LNCAP (cell line): ENCODE results near the gene SLC26A8.

Experiments used
- TF ChIP-seq, protein P1 (sequence below): fragments of 450-650 bp; IDR thresholded peaks from 2 replicates; pipeline ENCODE4 v1.5.1; 2017; ENCODE audit warnings: mild to moderate bottlenecking

The SLC26A8 gene

DNA sequence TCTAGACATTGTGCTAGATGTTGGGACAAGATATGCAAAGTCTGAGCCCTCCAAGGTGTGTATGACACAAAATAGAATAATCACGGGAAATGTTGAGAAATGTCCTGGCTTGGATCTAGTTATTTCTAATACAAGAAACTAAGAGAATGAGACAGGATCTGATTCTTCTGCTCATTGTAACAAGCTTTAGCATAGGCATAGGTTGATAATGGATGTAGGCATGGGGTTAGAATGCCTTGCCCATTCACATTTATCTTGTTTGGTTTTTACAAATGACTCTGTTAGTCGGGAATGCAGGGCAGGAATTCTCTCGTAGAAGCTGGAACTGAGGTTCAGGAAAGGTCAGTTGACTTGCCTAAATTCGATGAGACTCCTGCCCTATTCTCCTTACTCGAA is 1.5 kb upstream of the SLC26A8 start:
- TF ChIP-seq, protein P1, sequence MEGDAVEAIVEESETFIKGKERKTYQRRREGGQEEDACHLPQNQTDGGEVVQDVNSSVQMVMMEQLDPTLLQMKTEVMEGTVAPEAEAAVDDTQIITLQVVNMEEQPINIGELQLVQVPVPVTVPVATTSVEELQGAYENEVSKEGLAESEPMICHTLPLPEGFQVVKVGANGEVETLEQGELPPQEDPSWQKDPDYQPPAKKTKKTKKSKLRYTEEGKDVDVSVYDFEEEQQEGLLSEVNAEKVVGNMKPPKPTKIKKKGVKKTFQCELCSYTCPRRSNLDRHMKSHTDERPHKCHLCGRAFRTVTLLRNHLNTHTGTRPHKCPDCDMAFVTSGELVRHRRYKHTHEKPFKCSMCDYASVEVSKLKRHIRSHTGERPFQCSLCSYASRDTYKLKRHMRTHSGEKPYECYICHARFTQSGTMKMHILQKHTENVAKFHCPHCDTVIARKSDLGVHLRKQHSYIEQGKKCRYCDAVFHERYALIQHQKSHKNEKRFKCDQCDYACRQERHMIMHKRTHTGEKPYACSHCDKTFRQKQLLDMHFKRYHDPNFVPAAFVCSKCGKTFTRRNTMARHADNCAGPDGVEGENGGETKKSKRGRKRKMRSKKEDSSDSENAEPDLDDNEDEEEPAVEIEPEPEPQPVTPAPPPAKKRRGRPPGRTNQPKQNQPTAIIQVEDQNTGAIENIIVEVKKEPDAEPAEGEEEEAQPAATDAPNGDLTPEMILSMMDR, result no peak

DNA sequence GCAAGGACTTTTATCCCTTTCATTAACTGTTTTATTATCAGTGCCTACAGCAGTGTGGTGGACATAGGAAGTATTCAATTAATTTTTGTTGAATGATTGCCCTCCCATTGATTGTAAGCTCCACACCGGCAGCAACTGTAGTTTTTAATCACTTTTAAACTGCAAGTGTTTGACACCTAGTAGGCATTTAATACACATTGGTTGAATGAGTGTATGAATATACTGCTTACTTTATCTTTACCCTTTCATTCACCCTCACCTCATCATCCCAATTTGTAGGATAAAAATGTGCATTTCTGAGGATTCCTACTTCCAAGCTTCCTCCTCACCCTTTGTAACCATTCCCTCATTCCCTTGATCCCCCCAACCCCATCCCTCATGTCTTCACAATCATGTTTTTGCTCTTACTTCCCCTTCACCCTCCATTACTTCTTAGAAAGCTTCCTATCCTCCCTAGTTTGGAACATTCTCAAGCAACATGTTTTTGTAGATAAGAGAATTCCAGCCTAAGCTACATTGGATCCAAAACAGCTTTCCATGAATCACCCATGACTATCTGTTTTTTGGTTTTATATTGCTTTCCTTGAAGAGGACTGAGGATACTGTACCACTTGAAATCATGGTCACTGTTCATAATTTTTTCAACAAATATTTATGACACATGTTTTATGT is 955 bp upstream of the SLC26A8 start:
- TF ChIP-seq, protein P1, result no peak

DNA sequence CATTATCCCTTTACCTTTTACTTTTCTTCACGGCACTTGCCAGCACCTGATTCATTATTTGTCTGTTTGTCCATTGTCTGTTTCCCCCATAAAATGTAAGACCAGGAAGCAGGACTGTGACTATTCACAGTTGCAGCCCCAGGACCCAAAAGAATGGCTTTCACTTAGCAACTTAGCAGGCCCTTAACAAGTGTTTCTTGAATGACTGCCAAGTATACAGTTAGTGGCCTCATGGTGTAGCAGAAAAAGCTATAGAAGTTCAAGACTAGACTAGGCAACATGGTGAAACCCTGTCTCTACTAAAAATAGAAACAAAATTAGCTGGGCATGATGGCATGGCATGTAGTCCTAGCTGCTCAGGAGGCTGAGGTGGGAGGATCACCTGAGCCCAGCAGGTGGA is 4.3 kb downstream of the SLC26A8 start:
- TF ChIP-seq, protein P1, result no peak

DNA sequence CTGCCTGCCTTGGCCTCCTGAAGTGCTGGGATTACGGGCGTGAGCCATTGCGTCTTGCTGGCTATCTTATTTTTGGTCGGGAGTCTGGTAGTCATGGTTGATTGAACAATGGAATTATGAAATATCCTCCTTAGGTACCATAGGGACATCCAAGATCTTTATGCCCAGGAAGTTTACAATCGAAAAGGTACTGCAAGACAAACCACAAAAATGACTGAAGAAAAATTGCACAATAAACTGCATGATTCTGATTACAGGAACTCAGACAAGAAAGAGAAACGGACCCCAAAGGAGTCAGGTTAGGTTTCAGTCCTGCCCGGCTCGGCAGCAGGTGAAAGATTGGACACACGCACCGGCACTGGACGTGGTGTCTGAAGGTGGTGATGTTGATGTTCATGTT is 5.3 kb downstream of the SLC26A8 start:
- TF ChIP-seq, protein P1, result no peak

DNA sequence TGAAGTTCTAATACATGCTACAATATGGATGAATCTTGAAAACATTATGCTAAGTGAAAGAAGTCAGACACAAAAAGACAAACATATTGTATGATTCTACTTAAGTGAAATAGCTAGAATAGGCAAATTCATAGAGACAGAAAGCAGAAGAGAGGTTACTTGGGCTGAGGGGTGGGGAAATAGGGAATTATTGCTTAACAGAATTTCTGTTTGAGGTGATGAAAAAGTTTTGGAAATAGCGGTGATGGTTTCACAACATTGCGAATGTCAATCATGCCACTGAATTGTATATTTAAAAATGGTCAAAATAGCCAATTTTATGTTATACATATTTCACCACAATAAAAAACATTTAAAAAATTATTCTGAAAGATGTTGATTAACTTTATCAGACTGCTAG is 6.1 kb downstream of the SLC26A8 start:
- TF ChIP-seq, protein P1, result no peak

DNA sequence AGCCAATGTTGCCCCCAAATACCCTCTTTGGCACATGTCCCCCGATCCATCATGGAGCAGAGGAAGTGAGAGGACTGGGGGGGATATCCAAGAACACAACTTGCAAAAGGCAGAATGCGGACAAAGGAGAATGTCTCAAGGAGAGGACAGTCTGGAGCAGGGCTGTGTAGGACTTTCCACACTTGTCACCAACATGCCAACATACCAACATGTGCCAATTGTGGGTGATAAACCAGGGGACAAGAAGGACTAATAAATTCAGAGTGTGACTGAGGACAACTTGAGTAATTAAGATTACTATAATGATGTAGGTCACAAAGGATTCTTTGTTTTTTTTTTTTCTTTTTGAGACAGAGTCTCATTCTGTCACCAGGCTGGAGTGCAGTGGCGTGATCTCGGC is 8.8 kb downstream of the SLC26A8 start:
- TF ChIP-seq, protein P1, result no peak

DNA sequence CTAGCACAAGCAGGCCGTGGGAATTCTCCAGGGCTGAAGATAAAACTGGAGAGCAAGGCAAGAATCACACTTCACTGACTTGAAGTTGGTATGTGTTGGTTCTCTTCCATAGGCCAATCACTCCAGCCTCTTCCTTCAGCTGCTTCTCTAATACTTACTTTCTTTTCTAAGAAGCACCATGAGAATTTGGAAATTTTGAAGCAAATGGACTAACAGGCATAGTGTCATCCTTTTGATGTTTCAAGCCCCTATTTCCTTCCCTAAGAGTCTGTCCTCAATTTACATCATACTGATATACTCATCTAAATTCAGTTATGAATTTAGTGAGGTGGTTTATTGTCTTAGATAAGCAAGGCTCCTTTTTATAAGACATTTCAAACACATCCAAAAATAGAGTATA is 24.0 kb downstream of the SLC26A8 start:
- TF ChIP-seq, protein P1, result no peak

DNA sequence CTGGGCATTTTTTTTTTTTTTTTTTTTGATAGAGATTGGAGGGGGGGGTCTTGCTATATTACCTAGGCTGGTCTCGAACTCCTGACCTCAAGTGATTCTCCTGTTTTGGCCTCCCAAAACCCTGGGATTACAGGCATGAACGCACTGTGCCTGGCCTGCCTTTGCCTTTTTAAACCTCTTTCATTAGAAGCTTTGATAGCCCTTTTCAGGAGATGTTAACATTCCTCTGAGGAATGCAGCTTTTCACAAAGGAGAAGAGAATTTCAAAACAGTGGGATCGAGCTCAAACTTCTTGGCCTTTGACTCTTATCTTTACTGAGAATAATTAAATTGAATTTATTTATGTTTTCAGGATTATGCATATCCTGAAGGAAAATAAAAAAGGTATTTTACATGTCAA is 31.3 kb downstream of the SLC26A8 start:
- TF ChIP-seq, protein P1, result no peak
